ENCODE results near the gene MAN2A2. TPM values are rescaled to one million over a fixed set of nuclear protein-coding genes. Genes with fewer than 3 reads are reported as not detected.

Gene MAN2A2
- total RNA-seq, 1 experiment from 2014 or later: 27.4 TPM

DNA sequence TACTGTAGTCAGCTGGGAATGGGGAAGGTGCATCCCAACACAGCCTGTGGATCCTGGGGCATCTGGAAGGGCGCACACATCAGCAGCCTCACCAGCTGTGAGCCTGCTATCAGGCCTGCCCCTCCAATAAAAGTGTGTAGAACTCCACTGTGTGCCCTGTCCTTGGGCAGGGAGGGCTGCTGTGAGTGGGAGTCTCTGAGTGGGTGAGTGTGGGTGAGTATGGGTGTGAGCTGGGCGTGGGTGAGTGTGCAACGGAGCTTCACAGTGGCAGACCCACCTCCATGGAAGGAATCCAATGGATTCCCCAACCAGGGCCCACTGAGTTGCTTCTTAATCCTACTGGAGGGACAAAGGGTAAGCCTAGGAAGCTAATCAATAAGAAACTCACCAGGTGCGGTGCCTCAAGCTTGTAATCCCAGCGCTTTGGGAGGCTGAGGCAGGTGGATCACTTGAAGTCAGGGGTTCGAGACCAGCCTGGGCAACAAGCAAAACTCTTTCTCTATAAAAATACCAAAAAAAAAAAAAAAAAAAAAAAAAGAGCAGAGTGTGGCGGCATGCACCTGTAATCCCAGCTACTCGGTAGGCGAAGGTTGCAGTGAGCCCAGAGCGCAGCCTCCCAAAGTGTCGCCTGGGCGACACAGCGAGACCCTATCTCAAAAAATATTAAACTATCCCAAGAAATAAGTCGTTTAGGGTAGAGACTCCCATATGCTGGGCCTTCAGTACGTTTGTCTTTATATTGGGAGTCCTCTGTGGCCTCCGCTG is 51.0 kb downstream of the MAN2A2 start:
- peak overlapping the region; percentile 77 to 82; a peak in 3 of 5 replicates for H3K4me3 Mint-ChIP-seq
- H2BK20ac ChIP-seq (ENCODE audit: low read depth, low read length, poor library complexity, severe bottlenecking): no peak overlapping the region
- H3K14ac ChIP-seq (ENCODE audit: insufficient read depth, low read length): no peak overlapping the region
- H3K9me3 ChIP-seq (ENCODE audit: control insufficient read depth, low read depth, low read length): no peaks in the 10 kb centered on the region
- H3K4ac ChIP-seq (ENCODE audit: low read depth, low read length): no peak overlapping the region
- no peak overlapping the region for H2BK15ac ChIP-seq (ENCODE audit: low read depth, low read length)
- H3K56ac ChIP-seq (ENCODE audit: insufficient read length, low read depth, low read length): no peak overlapping the region
- H3K18ac ChIP-seq (ENCODE audit: insufficient read length, low read depth, low read length): no peak overlapping the region
- WGBS (ENCODE audit: extremely low coverage, insufficient read length, low lambda C conversion rate): no CpG with 5 or more reads among the region's 16 CpGs
- H3K4me1 Mint-ChIP-seq: peaks cover 15 to 16% of the 10 kb centered on the region in 2 experiments
- DNase-seq: no peak
- TF ChIP-seq, protein P1, sequence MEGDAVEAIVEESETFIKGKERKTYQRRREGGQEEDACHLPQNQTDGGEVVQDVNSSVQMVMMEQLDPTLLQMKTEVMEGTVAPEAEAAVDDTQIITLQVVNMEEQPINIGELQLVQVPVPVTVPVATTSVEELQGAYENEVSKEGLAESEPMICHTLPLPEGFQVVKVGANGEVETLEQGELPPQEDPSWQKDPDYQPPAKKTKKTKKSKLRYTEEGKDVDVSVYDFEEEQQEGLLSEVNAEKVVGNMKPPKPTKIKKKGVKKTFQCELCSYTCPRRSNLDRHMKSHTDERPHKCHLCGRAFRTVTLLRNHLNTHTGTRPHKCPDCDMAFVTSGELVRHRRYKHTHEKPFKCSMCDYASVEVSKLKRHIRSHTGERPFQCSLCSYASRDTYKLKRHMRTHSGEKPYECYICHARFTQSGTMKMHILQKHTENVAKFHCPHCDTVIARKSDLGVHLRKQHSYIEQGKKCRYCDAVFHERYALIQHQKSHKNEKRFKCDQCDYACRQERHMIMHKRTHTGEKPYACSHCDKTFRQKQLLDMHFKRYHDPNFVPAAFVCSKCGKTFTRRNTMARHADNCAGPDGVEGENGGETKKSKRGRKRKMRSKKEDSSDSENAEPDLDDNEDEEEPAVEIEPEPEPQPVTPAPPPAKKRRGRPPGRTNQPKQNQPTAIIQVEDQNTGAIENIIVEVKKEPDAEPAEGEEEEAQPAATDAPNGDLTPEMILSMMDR (conservative IDR thresholded peaks at IDR 0.05): no peak
- peaks cover 18% of the 10 kb centered on the region for H3K23me2 ChIP-seq (ENCODE audit: insufficient read length, low read depth, low read length, poor library complexity, severe bottlenecking)
- no peaks in the 10 kb centered on the region for H3K27me3 Mint-ChIP-seq (ENCODE audit: low read depth)
- H2AFZ ChIP-seq (ENCODE audit: low read length): no peak overlapping the region
- H2BK120ac ChIP-seq (ENCODE audit: low read depth, low read length, poor library complexity, severe bottlenecking): no peak overlapping the region
- H2BK12ac ChIP-seq (ENCODE audit: insufficient read length, low read depth, low read length): no peak overlapping the region
- no peak overlapping the region for H3K27ac ChIP-seq (ENCODE audit: insufficient read length, low read depth, low read length)
- peak overlapping the region; percentile 41 for H3K4me2 ChIP-seq (ENCODE audit: insufficient read depth, insufficient read length, low read length)
- no peaks in the 10 kb centered on the region for H3K9me3 Mint-ChIP-seq
- H4K8ac ChIP-seq (replicated peaks; ENCODE audit: insufficient read length, low read depth, low read length): no peak overlapping the region
- no peak overlapping the region for H3K23ac ChIP-seq (ENCODE audit: insufficient read length, low read depth, low read length)
- no peak overlapping the region for H2AK5ac ChIP-seq (ENCODE audit: insufficient read length, low read length)
- peaks cover 3% of the 10 kb centered on the region for H4K20me1 ChIP-seq (ENCODE audit: control insufficient read depth, insufficient read depth, insufficient read length)
- H3T11ph ChIP-seq (ENCODE audit: low read length): no peak overlapping the region
- H3K79me1 ChIP-seq (ENCODE audit: insufficient read depth, low read depth, low read length, poor library complexity, severe bottlenecking): no peaks in the 10 kb centered on the region
- no peak overlapping the region for H4K5ac ChIP-seq (ENCODE audit: insufficient read length, low read depth, low read length)
- H4K91ac ChIP-seq (ENCODE audit: insufficient read length, low read depth, low read length): no peak overlapping the region
- H3K27ac Mint-ChIP-seq: peak overlapping the region in 2 of 3 experiments; percentile 21 to 33; a peak in 4 of 7 replicates
- H3K27me3 ChIP-seq (ENCODE audit: insufficient read depth, low read length): no peaks in the 10 kb centered on the region
- peaks cover 7% of the 10 kb centered on the region; the same call in 1 of the 2 replicates for H3K4me1 ChIP-seq (ENCODE audit: insufficient read depth, low read length)
- H3K9ac ChIP-seq (ENCODE audit: extremely low read depth, insufficient read length, low read length): no peak overlapping the region
- peaks cover 13 to 46% (median 45%) of the 10 kb centered on the region in 3 experiments; a peak in 6 of 7 replicates for H3K36me3 Mint-ChIP-seq (ENCODE audit: insufficient read depth in 1 of 3, low read depth in 3 of 3)
- H3K79me2 ChIP-seq (ENCODE audit: insufficient read depth, low read length): no peaks in the 10 kb centered on the region
- no peak overlapping the region for H2BK5ac ChIP-seq (ENCODE audit: insufficient read length, low read length)

All from H9 (cell line).